Keratinocyte (primary cell): ENCODE measurements around the gene DOP1B.

Source experiments
- EZH2 ChIP-seq: IDR thresholded peaks from one replicate; pipeline ENCODE4 v1.6.1; 2012; ENCODE audit warnings: inconsistent platforms, mild to moderate bottlenecking, low read length, moderate library complexity
- TF ChIP-seq, protein P1 (sequence below), 3 experiments: IDR thresholded peaks in 1 of 3; conservative IDR thresholded peaks in 1 of 3; optimal IDR thresholded peaks in 1 of 3; 2 replicates in 2 of 3; 3 replicates in 1 of 3; pipeline versions ENCODE3 to v1.5.1; 2011; ENCODE audit warnings: low read length in 3 of 3, mild to moderate bottlenecking in 3 of 3, moderate library complexity in 2 of 3, control low read depth in 1 of 3, inconsistent platforms in 1 of 3; ENCODE audit not compliant: insufficient read depth in 2 of 3; ENCODE audit errors: extremely low read depth in 1 of 3

DNA sequence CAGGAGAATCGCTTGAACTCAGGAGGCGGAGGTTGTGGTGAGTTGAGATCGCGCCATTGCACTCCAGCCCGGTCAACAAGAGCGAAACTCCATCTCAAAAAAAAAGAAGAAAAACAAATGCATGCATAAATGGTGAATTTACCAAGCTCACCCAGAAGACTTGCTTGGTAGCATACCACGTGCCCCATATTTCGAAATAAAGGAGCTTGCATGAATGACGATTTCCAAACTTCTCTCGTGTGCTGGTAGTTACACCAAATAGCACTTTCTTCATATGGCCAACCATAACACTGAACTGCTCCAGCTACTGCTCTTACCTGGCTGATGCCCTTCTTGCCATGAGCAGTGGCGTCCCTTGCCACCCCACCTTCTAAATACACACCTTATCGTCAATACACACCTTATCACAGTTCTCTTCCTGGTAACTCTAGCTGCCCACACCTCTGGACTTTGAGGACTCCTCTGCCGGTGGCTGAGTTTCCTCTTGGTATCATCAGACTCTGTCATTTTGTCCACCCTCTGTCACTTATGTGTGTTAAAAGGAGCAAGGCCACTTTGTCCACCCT lies 2.8 kb downstream of the DOP1B start:
- TF ChIP-seq, protein P1, sequence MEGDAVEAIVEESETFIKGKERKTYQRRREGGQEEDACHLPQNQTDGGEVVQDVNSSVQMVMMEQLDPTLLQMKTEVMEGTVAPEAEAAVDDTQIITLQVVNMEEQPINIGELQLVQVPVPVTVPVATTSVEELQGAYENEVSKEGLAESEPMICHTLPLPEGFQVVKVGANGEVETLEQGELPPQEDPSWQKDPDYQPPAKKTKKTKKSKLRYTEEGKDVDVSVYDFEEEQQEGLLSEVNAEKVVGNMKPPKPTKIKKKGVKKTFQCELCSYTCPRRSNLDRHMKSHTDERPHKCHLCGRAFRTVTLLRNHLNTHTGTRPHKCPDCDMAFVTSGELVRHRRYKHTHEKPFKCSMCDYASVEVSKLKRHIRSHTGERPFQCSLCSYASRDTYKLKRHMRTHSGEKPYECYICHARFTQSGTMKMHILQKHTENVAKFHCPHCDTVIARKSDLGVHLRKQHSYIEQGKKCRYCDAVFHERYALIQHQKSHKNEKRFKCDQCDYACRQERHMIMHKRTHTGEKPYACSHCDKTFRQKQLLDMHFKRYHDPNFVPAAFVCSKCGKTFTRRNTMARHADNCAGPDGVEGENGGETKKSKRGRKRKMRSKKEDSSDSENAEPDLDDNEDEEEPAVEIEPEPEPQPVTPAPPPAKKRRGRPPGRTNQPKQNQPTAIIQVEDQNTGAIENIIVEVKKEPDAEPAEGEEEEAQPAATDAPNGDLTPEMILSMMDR (optimal IDR thresholded peaks at IDR 0.05 in 1 of 3, IDR thresholded peaks at IDR 0.05 in 1 of 3, conservative IDR thresholded peaks at IDR 0.05 in 1 of 3; ENCODE audit: extremely low read depth in 1 of 3, insufficient read depth in 2 of 3, low read length in 3 of 3): no peak
- no peak for TF ChIP-seq EZH2
